ENCODE data around the gene PLXNA1.

The PLXNA1 gene

GRCh38 chr3:126954141-126954842 is 28.6 kb upstream of the PLXNA1 start:
- no peak for DNase-seq

GRCh38 chr3:126955004-126955790 is 27.7 kb upstream of the PLXNA1 start:
- DNase-seq, result no peak

GRCh38 chr3:126956361-126956760 is 26.6 kb upstream of the PLXNA1 start:
- no peak for DNase-seq

- DNase-seq, result no peak
These were observed 25.9 kb upstream of the PLXNA1 start for GRCh38 chr3:126956866-126957650.

GRCh38 chr3:126957776-126958637 is 24.9 kb upstream of the PLXNA1 start:
- no peak for DNase-seq

GRCh38 chr3:126958638-126959085 is 24.3 kb upstream of the PLXNA1 start:
- DNase-seq, result no peak

GRCh38 chr3:126959136-126959920 is 23.6 kb upstream of the PLXNA1 start:
- DNase-seq, result no peak

- no peak for DNase-seq
These were observed 22.9 kb upstream of the PLXNA1 start for GRCh38 chr3:126959921-126960603.

GRCh38 chr3:126960604-126960995 is 22.3 kb upstream of the PLXNA1 start:
- DNase-seq, result no peak

- DNase-seq, result no peak
These were observed 21.6 kb upstream of the PLXNA1 start for GRCh38 chr3:126961191-126961790.

GRCh38 chr3:126961791-126962461 is 21.0 kb upstream of the PLXNA1 start:
- DNase-seq, result no peak

GRCh38 chr3:126962756-126963155 is 20.2 kb upstream of the PLXNA1 start:
- no peak for DNase-seq

GRCh38 chr3:126963261-126964190 is 19.4 kb upstream of the PLXNA1 start:
- DNase-seq, result no peak

GRCh38 chr3:126964261-126964660 is 18.7 kb upstream of the PLXNA1 start:
- DNase-seq, result no peak

GRCh38 chr3:126964950-126965349 is 18.0 kb upstream of the PLXNA1 start:
- DNase-seq, result no peak

GRCh38 chr3:126965526-126966080 is 17.3 kb upstream of the PLXNA1 start:
- no peak for DNase-seq

- no peak for DNase-seq
These were observed 15.5 kb upstream of the PLXNA1 start for GRCh38 chr3:126967386-126967785.

All from T-helper 2 cell (primary cell).